A673 (cell line): Measurements from ENCODE around the gene DLEC1.

Source experiments
- CTCF ChIP-seq: fragments of 300-800, 200-600 bp; sonication (generic); conservative IDR thresholded peaks from 2 replicates; pipeline ENCODE4 v1.5.1; 2017; ENCODE audit warnings: low read depth, mild to moderate bottlenecking, antibody characterized with exemption, low read length, moderate library complexity, mixed read lengths
- EZH2 ChIP-seq: fragments of 200-600 bp; sonication (generic); IDR thresholded peaks from 2 replicates; pipeline ENCODE4 v1.6.1; 2017; ENCODE audit warnings: borderline replicate concordance, low read depth, mild to moderate bottlenecking, mixed read lengths, antibody characterized with exemption, low read length; ENCODE audit not compliant: poor library complexity, severe bottlenecking

- TF ChIP-seq CTCF: no peak
- no peak for TF ChIP-seq EZH2
Observed at GRCh38 chr3:38171622-38172021, 132.6 kb downstream of the DLEC1 start.
